SK-N-SH treated with all-trans-retinoic acid at 6 μM for 48 hours (cell line): ENCODE results near the gene ULK3.
A peak's percentile ranks its signal among the peaks of the same experiment; 100 is the strongest.

ENCODE experiments used
- ATAC-seq: fragments of 200-7000 bp; cut with Tn5 transposase; 3 replicates; pipeline ENCODE4 v1.9.1; 2020; ENCODE audit warnings: mild to moderate bottlenecking, moderate library complexity
- ARNTL ChIP-seq: fragments of 450-650 bp; formaldehyde crosslinking; IDR thresholded peaks from 2 replicates; pipeline ENCODE4 v1.5.0; 2020; ENCODE audit warnings: low read depth, mild to moderate bottlenecking, moderate library complexity, borderline replicate concordance
- BACH2 ChIP-seq: fragments of 250-450 bp; sonication (Bioruptor Pico); IDR thresholded peaks from 2 replicates; pipeline ENCODE4 v1.9.0; 2021; ENCODE audit warnings: mild to moderate bottlenecking, borderline replicate concordance
- CSDC2 ChIP-seq: fragments of 250-450 bp; sonication (Bioruptor Pico); IDR thresholded peaks from 2 replicates; pipeline ENCODE4 v1.5.0; 2020; ENCODE audit warnings: mild to moderate bottlenecking, moderate library complexity
- CSRNP3 ChIP-seq: fragments of 250-450 bp; sonication (Bioruptor Pico); IDR thresholded peaks from 2 replicates; pipeline ENCODE4 v1.5.1; 2021; ENCODE audit warnings: mild to moderate bottlenecking, moderate library complexity
- GLIS3 ChIP-seq: fragments of 250-450 bp; sonication (Bioruptor Pico); IDR thresholded peaks from 2 replicates; pipeline ENCODE4 v1.5.0; 2020; ENCODE audit warnings: mild to moderate bottlenecking, moderate library complexity
- ISL1 ChIP-seq: fragments of 250-450 bp; sonication (Bioruptor Pico); IDR thresholded peaks from 2 replicates; pipeline ENCODE4 v2.1.2; 2022; ENCODE audit warnings: mild to moderate bottlenecking, moderate library complexity
- PATZ1 ChIP-seq: fragments of 250-450 bp; sonication (Bioruptor Pico); IDR thresholded peaks from 2 replicates; pipeline ENCODE4 v1.8.0; 2020; ENCODE audit warnings: mild to moderate bottlenecking, moderate library complexity, borderline replicate concordance
- POU6F1 ChIP-seq: fragments of 250-450 bp; sonication (Bioruptor Pico); IDR thresholded peaks from 2 replicates; pipeline ENCODE4 v1.8.0; 2021; ENCODE audit warnings: low read depth, mild to moderate bottlenecking, moderate library complexity, borderline replicate concordance
- PPARA ChIP-seq: fragments of 250-450 bp; sonication (Bioruptor Pico); IDR thresholded peaks from 2 replicates; pipeline ENCODE4 v1.5.0; 2020; ENCODE audit warnings: mild to moderate bottlenecking, borderline replicate concordance
- RARB ChIP-seq: fragments of 250-450 bp; sonication (Bioruptor Pico); IDR thresholded peaks from 2 replicates; pipeline ENCODE4 v1.8.0; 2021; ENCODE audit warnings: mild to moderate bottlenecking, moderate library complexity
- SNAI2 ChIP-seq: fragments of 250-450 bp; sonication (Bioruptor Pico); IDR thresholded peaks from 2 replicates; pipeline ENCODE4 v1.5.0; 2020; ENCODE audit warnings: mild to moderate bottlenecking, moderate library complexity
- TCF4 ChIP-seq: fragments of 250-450 bp; sonication (Bioruptor Pico); IDR thresholded peaks from 2 replicates; pipeline ENCODE4 v1.8.0; 2021; ENCODE audit warnings: mild to moderate bottlenecking, moderate library complexity, borderline replicate concordance
- TSHZ2 ChIP-seq: fragments of 250-450 bp; sonication (Bioruptor Pico); IDR thresholded peaks from 2 replicates; pipeline ENCODE4 v1.5.0; 2020; ENCODE audit warnings: mild to moderate bottlenecking, moderate library complexity
- ZC3H10 ChIP-seq: fragments of 250-450 bp; sonication (Bioruptor Pico); IDR thresholded peaks from 2 replicates; pipeline ENCODE4 v1.5.1; 2021; ENCODE audit warnings: mild to moderate bottlenecking, moderate library complexity
- ZFP3 ChIP-seq: fragments of 250-450 bp; sonication (Bioruptor Pico); IDR thresholded peaks from 2 replicates; pipeline ENCODE4 v1.5.0; 2020; ENCODE audit warnings: mild to moderate bottlenecking, moderate library complexity
- ZFP30 ChIP-seq: fragments of 450-650 bp; formaldehyde crosslinking; IDR thresholded peaks from 2 replicates; pipeline ENCODE4 v1.5.0; 2022; ENCODE audit warnings: mild to moderate bottlenecking, moderate library complexity
- ZNF565 ChIP-seq: fragments of 450-650 bp; formaldehyde crosslinking; conservative IDR thresholded peaks from 2 replicates; pipeline ENCODE4 v1.5.0; 2020; ENCODE audit warnings: low read depth, mild to moderate bottlenecking, moderate library complexity
- ZNF70 ChIP-seq: fragments of 450-650 bp; formaldehyde crosslinking; IDR thresholded peaks from 2 replicates; pipeline ENCODE4 v1.5.0; 2020; ENCODE audit warnings: mild to moderate bottlenecking, moderate library complexity
- ZNF8 ChIP-seq: fragments of 450-650 bp; formaldehyde crosslinking; IDR thresholded peaks from 2 replicates; pipeline ENCODE4 v1.5.0; 2020; ENCODE audit warnings: mild to moderate bottlenecking, moderate library complexity

ULK3 gene

GRCh38 chr15:74843891-74844299 is 939 bp upstream of the ULK3 start:
- ATAC-seq = no peak
- TF ChIP-seq TCF4 = no peak
- TF ChIP-seq, all 23 proteins: peak for 0

- TF ChIP-seq ARNTL = no peak
- TF ChIP-seq PATZ1 = peak; percentile 50; the same call in 1 of the 2 replicates
- ATAC-seq = no peak
These were observed 481 bp upstream of the ULK3 start for GRCh38 chr15:74843445-74843828.

GRCh38 chr15:74841891-74842373 is 1.0 kb downstream of the ULK3 start:
- TF ChIP-seq PPARA (no peak), ARNTL (no peak), ZC3H10 (CRISPR knock-in tag) (no peak), ZFP3 (no peak), TSHZ2 (CRISPR knock-in tag) (no peak), ZNF565 (CRISPR knock-in tag) (no peak), POU6F1 (CRISPR knock-in tag) (no peak), PATZ1 (no peak), ZNF70 (CRISPR knock-in tag) (no peak), ISL1 (CRISPR knock-in tag) (no peak), BACH2 (CRISPR knock-in tag) (no peak)
- TF ChIP-seq, all 23 proteins: peak for 0
- ATAC-seq = no peak

- no peak for ATAC-seq
- no peak for TF ChIP-seq BACH2 (CRISPR knock-in tag)
- TF ChIP-seq SNAI2 (CRISPR knock-in tag) = no peak
- TF ChIP-seq ZFP30 (CRISPR knock-in tag) = no peak
- TF ChIP-seq GLIS3 = no peak
- no peak for TF ChIP-seq TCF4
- no peak for TF ChIP-seq PATZ1
- TF ChIP-seq ZFP3 = no peak
- TF ChIP-seq ZNF8 (CRISPR knock-in tag) = no peak
- TF ChIP-seq CSRNP3 (CRISPR knock-in tag) = no peak
- TF ChIP-seq TSHZ2 (CRISPR knock-in tag) = no peak
- TF ChIP-seq ARNTL = no peak
- TF ChIP-seq PPARA = no peak
- TF ChIP-seq RARB = no peak
- no peak for TF ChIP-seq ISL1 (CRISPR knock-in tag)
- no peak for TF ChIP-seq CSDC2 (CRISPR knock-in tag)
These were observed 1.8 kb downstream of the ULK3 start for GRCh38 chr15:74840851-74841775.
